DND-41 (cell line): ENCODE measurements around the gene NLRP13.

Experiments used
- ATAC-seq: fragments of 200-7000 bp; cut with Tn5 transposase; 3 replicates; pipeline ENCODE4 v1.9.1; 2021; ENCODE audit warnings: low read depth; ENCODE audit not compliant: insufficient read depth
- DNase-seq: peaks from one replicate; pipeline ENCODE4 v3.0.0-alpha.2; 2020
- H2AFZ ChIP-seq: 2 replicates; pipeline ENCODE4 v1.6.0; 2012; ENCODE audit warnings: low read depth, low read length
- H3K27ac ChIP-seq: 2 replicates; pipeline ENCODE4 v1.5.1; 2012; ENCODE audit warnings: low read length, inconsistent platforms
- H3K27me3 ChIP-seq: fragments of 200-600 bp; sonication (generic); 2 replicates; pipeline ENCODE4 v1.6.0; 2012; ENCODE audit warnings: low read length, mild to moderate bottlenecking, inconsistent platforms; ENCODE audit not compliant: insufficient read depth, poor library complexity
- H3K36me3 ChIP-seq: 2 replicates; pipeline ENCODE4 v1.5.1; 2012; ENCODE audit warnings: low read length, inconsistent platforms; ENCODE audit not compliant: insufficient read depth
- H3K4me1 ChIP-seq: 2 replicates; pipeline ENCODE4 v1.5.1; 2012; ENCODE audit warnings: mild to moderate bottlenecking, low read length; ENCODE audit not compliant: insufficient read depth
- H3K4me2 ChIP-seq: 2 replicates; pipeline ENCODE4 v1.6.0; 2012; ENCODE audit warnings: mild to moderate bottlenecking, moderate library complexity, low read length, inconsistent platforms; ENCODE audit not compliant: insufficient read depth
- H3K4me3 ChIP-seq, 2 experiments: fragments of 200-600 bp in 1 of 2; shearing (Covaris generic) in 1 of 2; 2 replicates each; pipeline ENCODE4 v1.5.1; 2012 to 2016; ENCODE audit warnings: inconsistent platforms in 2 of 2, low read length in 2 of 2, mild to moderate bottlenecking in 2 of 2, low read depth in 1 of 2, moderate library complexity in 1 of 2
- H3K79me2 ChIP-seq: 2 replicates; pipeline ENCODE4 v1.6.0; 2012; ENCODE audit warnings: low read length, inconsistent platforms; ENCODE audit not compliant: insufficient read depth
- H3K9ac ChIP-seq: 2 replicates; pipeline ENCODE4 v1.6.0; 2012; ENCODE audit warnings: low read depth, mild to moderate bottlenecking, inconsistent platforms, low read length, moderate library complexity
- H3K9me3 ChIP-seq: 2 replicates; pipeline ENCODE4 v1.5.1; 2012; ENCODE audit warnings: low read length, moderate library complexity, mild to moderate bottlenecking, inconsistent platforms; ENCODE audit not compliant: insufficient read depth, severe bottlenecking
- H4K20me1 ChIP-seq: 2 replicates; pipeline ENCODE4 v1.6.0; 2012; ENCODE audit warnings: low read length; ENCODE audit not compliant: insufficient read depth
- EZH2 ChIP-seq: IDR thresholded peaks from 3 replicates; pipeline ENCODE4 v1.6.1; 2012; ENCODE audit warnings: borderline replicate concordance, low read depth, mild to moderate bottlenecking, moderate library complexity, low read length, inconsistent platforms; ENCODE audit not compliant: severe bottlenecking
- TF ChIP-seq, protein P1 (sequence below): IDR thresholded peaks from 2 replicates; pipeline ENCODE4 v1.5.1; 2012; ENCODE audit warnings: borderline replicate concordance, low read length, moderate library complexity, mild to moderate bottlenecking; ENCODE audit not compliant: poor library complexity, severe bottlenecking; ENCODE audit errors: extremely low read depth

Gene NLRP13

DNA sequence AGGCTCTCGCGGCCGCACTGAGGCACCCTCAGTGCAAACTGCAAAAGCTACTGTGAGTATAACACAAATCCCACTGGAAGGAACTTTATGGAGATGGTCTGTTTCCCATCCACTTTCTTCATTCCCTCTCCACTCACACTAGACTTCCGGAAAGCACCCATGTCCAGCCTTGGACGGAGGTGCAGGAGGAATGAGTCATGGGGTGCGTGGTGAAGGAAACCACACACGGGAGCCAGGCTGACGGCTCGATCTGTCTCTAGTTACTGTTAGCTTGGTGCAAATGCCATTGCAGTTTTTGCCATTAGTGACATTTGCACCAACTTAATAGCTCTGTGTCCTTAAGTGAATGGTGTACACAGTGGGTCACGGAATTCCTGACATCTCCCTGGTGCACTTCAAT is 30.1 kb upstream of the NLRP13 start:
- no peak for ATAC-seq
- no peaks in the 10 kb centered on the region for H3K36me3 ChIP-seq
- no peaks in the 10 kb centered on the region for H3K79me2 ChIP-seq
- H3K4me1 ChIP-seq, result no peaks in the 10 kb centered on the region
- H3K4me2 ChIP-seq, result no peak overlapping the region
- no peaks in the 10 kb centered on the region for H3K9me3 ChIP-seq
- no peak overlapping the region for H3K4me3 ChIP-seq
- no peak overlapping the region for H3K9ac ChIP-seq
- no peak overlapping the region for H2AFZ ChIP-seq
- H3K27ac ChIP-seq, result no peak overlapping the region
- no peaks in the 10 kb centered on the region for H4K20me1 ChIP-seq
- H3K27me3 ChIP-seq, result no peaks in the 10 kb centered on the region
- DNase-seq, result no peak
- TF ChIP-seq EZH2, result no peak
- TF ChIP-seq, protein P1, sequence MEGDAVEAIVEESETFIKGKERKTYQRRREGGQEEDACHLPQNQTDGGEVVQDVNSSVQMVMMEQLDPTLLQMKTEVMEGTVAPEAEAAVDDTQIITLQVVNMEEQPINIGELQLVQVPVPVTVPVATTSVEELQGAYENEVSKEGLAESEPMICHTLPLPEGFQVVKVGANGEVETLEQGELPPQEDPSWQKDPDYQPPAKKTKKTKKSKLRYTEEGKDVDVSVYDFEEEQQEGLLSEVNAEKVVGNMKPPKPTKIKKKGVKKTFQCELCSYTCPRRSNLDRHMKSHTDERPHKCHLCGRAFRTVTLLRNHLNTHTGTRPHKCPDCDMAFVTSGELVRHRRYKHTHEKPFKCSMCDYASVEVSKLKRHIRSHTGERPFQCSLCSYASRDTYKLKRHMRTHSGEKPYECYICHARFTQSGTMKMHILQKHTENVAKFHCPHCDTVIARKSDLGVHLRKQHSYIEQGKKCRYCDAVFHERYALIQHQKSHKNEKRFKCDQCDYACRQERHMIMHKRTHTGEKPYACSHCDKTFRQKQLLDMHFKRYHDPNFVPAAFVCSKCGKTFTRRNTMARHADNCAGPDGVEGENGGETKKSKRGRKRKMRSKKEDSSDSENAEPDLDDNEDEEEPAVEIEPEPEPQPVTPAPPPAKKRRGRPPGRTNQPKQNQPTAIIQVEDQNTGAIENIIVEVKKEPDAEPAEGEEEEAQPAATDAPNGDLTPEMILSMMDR, result no peak

DNA sequence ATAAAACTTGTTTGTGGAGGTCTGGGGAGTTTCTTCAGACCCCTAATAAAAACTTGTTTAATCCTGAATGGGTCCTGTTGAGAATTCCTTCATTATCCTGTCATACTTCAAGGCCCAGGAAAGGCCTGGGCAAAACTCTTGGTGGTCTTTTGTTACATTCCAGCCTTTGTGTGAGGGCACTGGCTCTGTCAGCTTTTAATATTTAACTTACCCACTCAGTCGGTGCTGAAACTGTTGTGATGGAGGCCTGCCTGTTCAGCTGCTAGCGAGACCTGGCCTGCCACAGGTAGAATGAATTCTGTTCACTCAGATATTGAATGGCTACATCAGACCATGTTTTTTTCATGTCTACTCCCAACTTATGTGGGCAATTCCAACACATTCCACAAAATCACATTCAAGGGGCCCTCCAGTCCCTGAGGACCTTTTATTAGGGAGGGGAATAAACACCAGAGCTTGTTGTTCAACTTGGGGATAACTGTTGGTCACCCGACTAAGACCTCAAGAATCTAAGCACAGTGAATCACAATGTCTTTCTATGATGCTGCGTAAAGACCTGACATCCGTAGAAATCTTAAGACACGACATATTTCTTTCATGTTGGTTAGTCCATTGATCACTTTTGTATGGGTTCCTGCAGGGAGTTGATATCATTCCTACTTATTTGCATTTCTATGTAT is 28.0 kb upstream of the NLRP13 start:
- no peaks in the 10 kb centered on the region for H3K27me3 ChIP-seq
- H4K20me1 ChIP-seq, result no peaks in the 10 kb centered on the region
- no peaks in the 10 kb centered on the region for H3K9me3 ChIP-seq

DNA sequence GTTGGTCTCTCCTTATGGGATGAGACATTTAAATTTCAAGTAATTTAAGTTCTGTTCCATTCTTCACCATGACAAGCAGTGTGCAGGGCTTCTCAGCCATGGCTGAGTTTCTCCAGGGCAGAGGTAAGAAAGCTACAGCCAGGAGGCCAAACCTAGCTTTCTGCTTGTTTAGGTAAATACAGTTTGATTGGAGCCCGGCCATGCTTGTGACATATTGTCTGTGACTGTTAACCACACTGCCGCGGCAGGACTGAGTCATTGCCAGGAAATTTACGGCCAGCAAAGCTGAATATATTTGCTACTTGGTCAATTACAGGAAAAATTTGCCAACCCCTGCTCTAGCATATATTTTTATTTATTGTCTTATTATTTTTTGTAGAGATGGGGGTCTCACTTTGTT is 26.2 kb upstream of the NLRP13 start:
- Histone ChIP-seq H3K4me3 (no peak overlapping the region), H3K4me2 (no peak overlapping the region), H3K4me1 (no peaks in the 10 kb centered on the region), H2AFZ (no peak overlapping the region), H3K36me3 (no peaks in the 10 kb centered on the region), H3K79me2 (no peaks in the 10 kb centered on the region), H3K9ac (no peak overlapping the region), H3K27me3 (no peaks in the 10 kb centered on the region), H4K20me1 (no peaks in the 10 kb centered on the region), H3K9me3 (no peaks in the 10 kb centered on the region), H3K27ac (no peak overlapping the region)
- ATAC-seq, result no peak
- TF ChIP-seq EZH2, result no peak
- TF ChIP-seq, protein P1, result no peak
- no peak for DNase-seq

More for the DNA sequence above, 28.0 kb upstream of the NLRP13 start:
- no peaks in the 10 kb centered on the region for H3K4me1 ChIP-seq
- H3K36me3 ChIP-seq, result no peaks in the 10 kb centered on the region
- H3K79me2 ChIP-seq, result no peaks in the 10 kb centered on the region
- ATAC-seq, result no peak
- H3K4me2 ChIP-seq, result no peak overlapping the region
- no peak overlapping the region for H3K4me3 ChIP-seq
- no peak for DNase-seq
- H3K9ac ChIP-seq, result no peak overlapping the region
- TF ChIP-seq, protein P1, result no peak
- TF ChIP-seq EZH2, result no peak
- no peak overlapping the region for H2AFZ ChIP-seq
- H3K27ac ChIP-seq, result no peak overlapping the region
